ENCODE data around the gene IQSEC1. TPM values are rescaled to one million over a fixed set of nuclear protein-coding genes. Genes with fewer than 3 reads are reported as not detected.
A peak's percentile ranks its signal among the peaks of the same experiment; 100 is the strongest.

The IQSEC1 gene
- total RNA-seq, 2 experiments from 2014 or later = 38.6 to 39.3 TPM

DNA sequence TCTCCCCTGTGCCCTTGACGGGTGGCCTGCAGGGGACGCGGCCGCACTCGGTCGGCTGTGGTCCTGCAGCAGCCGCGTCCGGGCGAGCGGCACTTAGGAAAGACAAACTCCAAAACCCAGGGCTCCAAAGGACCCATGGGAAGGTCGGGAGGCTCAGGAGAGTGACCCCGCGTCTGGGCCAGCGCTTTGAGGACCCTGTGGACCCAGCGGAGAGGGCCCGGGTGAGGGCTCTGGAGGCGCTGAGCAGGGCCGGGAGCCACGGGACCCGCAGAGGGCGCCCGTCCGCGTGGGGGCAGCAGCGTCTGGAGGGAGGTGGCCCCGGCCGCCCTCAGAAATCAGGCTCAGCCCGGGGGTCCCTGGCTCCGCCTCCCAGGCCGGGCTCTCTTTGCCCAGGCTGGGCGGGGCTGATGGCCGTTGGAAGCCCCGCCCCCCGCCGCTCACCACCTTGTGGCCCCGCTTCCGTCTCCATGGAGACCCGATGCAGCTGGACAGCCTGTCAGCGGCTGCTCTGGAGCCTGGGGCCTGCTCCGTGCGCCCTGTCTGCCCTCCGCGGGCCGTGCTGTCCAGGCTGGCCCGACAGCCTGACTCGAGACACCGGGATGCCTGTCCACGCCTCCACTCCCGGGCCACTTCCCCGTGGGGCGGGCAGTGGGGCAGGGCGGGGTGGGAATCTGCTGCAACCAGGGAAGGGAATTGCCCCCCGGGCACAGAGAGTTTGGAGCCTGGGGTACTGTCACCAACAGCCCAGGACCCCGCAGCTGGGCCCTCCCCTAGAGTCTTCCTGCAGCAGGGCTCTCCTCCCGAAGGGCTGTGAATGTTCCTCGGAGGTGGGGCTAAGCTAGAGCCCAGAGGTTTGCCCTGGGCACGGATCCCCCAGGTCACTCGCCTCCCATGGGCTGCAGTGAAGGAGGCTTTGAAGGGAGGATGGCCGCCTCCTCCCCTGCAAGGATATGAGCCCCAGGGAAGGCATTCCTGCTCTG lies 197.1 kb downstream of the IQSEC1 start:
- no peaks in the 10 kb centered on the region for H3K4me1 Mint-ChIP-seq (ENCODE audit: low read depth)
- intact Hi-C loops (cut with micrococcal nuclease) = no loop called here
- H3K27me3 Mint-ChIP-seq (ENCODE audit: low read depth) = peaks cover 5% of the 10 kb centered on the region
- no peak overlapping the region for H3K27ac Mint-ChIP-seq
- CTCF ChIA-PET = interaction anchor here (0.5 to 2.4 kb wide), 4 partner anchors 13 to 109 kb away, joined by 3 to 12 read pairs (median 4); no protein-coding TSS in a partner anchor
- H3K9me3 Mint-ChIP-seq = no peaks in the 10 kb centered on the region
- no peak for DNase-seq
- H3K4me3 Mint-ChIP-seq = no peak overlapping the region
- H3K36me3 Mint-ChIP-seq (ENCODE audit: low read depth) = no peaks in the 10 kb centered on the region

DNA sequence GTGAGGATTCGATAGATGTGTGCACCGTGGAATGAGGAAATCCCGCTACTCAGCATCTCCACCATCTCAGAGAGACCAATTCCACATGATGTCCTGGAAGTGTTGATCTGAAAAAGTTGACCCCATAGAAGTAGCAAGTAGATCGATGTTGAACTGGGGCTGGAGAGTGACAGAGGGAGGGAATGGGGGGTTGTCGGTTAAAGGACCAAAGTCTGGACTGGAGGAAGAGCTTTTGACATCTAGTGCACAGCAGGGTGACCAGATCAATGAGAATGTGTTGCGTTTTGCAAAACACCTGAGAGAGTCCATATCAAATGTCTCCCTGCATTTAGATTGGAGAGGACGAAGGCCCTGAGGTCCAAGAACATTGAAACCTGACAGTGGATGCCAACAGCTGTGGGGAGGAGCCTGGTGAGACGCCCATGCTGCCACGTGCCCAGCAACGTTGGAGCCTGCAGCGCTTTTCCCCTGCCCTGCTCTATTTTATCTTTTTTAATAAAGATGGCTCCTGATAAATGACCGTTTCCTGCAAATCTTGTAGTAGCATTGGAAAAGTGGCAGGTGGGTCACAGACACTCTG lies 201.7 kb downstream of the IQSEC1 start:
- no peaks in the 10 kb centered on the region for H3K9me3 Mint-ChIP-seq
- no peak for DNase-seq
- no peak overlapping the region for H3K27ac Mint-ChIP-seq
- H3K4me3 Mint-ChIP-seq = no peak overlapping the region
- intact Hi-C loops (cut with micrococcal nuclease) = no loop called here
- H3K36me3 Mint-ChIP-seq (ENCODE audit: low read depth) = no peaks in the 10 kb centered on the region
- peaks cover 7% of the 10 kb centered on the region for H3K4me1 Mint-ChIP-seq (ENCODE audit: low read depth)
- CTCF ChIA-PET = interaction anchor here (5.3 kb wide), 1 partner anchor 20 kb away, joined by 52 read pairs; no protein-coding TSS in a partner anchor
- H3K27me3 Mint-ChIP-seq (ENCODE audit: low read depth) = peaks cover 19% of the 10 kb centered on the region

DNA sequence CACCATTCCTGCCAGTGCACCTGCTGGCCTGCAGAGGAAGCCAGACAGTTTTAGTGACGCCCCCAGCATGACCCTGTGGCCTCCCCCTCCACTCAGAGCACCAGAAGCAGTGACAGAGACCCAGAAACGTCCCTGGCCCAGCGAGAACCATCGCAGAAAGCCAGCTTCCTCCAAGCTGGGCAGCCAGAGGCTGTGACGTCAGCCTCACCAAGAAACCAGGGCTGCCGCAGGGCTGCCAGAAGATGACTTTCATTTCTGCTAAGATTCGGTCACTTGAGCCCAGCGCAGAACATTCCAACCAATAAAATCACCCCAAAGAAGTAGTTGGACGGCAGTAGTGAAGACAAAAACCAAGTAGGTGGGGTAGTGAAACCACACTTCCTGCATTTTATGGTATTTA lies 202.3 kb downstream of the IQSEC1 start:
- Mint-ChIP-seq H3K4me1 (ENCODE audit: low read depth) (peaks cover 7% of the 10 kb centered on the region), H3K27me3 (ENCODE audit: low read depth) (peaks cover 19% of the 10 kb centered on the region), H3K36me3 (ENCODE audit: low read depth) (no peaks in the 10 kb centered on the region), H3K27ac (no peak overlapping the region), H3K9me3 (no peaks in the 10 kb centered on the region), H3K4me3 (no peak overlapping the region)
- intact Hi-C loops (cut with micrococcal nuclease) = no loop called here
- CTCF ChIA-PET = interaction anchor here (5.3 kb wide), 1 partner anchor 20 kb away, joined by 52 read pairs; no protein-coding TSS in a partner anchor
- DNase-seq = no peak

DNA sequence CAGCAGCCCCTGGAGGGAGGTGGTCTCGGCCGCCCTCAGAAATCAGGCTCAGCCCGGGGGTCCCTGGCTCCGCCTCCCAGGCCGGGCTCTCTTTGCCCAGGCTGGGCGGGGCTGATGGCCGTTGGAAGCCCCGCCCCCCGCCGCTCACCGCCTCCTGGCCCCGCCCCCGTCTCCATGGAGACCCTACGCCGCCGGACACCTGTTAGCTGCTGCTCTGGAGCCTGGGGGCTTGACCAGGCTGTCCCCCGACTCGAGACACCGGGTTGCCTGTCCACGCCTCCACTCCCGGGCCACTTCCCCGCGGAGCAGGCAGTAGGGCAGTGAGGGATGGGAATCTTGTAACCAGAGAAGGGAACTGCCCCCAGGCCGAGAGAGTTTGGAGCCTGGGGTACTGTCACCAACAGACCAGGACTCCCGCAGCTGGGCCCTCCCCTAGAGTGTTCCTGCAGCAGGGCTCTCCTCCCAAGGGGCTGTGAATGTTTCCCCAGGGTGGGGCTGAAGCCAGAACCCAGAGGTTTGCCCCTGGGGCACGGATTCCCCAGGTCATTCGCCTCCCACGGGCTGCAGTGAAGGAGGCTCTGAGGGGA lies 204.1 kb downstream of the IQSEC1 start:
- no peaks in the 10 kb centered on the region for H3K36me3 Mint-ChIP-seq (ENCODE audit: low read depth)
- peak overlapping the region; percentile 5 for H3K4me3 Mint-ChIP-seq
- H3K4me1 Mint-ChIP-seq (ENCODE audit: low read depth) = peaks cover 7% of the 10 kb centered on the region
- no peak overlapping the region for H3K27ac Mint-ChIP-seq
- CTCF ChIA-PET = interaction anchor here (1.4 to 5.3 kb wide), 4 partner anchors 22 to 115 kb away, joined by 3 to 52 read pairs (median 6); no protein-coding TSS in a partner anchor
- intact Hi-C loops (cut with micrococcal nuclease) = loop anchor here (5.0 kb wide), 1 partner anchor 583 kb away; no protein-coding TSS in a partner anchor
- H3K9me3 Mint-ChIP-seq = peaks cover 8% of the 10 kb centered on the region
- H3K27me3 Mint-ChIP-seq (ENCODE audit: low read depth) = peaks cover 16% of the 10 kb centered on the region
- peak; percentile 42 for DNase-seq

DNA sequence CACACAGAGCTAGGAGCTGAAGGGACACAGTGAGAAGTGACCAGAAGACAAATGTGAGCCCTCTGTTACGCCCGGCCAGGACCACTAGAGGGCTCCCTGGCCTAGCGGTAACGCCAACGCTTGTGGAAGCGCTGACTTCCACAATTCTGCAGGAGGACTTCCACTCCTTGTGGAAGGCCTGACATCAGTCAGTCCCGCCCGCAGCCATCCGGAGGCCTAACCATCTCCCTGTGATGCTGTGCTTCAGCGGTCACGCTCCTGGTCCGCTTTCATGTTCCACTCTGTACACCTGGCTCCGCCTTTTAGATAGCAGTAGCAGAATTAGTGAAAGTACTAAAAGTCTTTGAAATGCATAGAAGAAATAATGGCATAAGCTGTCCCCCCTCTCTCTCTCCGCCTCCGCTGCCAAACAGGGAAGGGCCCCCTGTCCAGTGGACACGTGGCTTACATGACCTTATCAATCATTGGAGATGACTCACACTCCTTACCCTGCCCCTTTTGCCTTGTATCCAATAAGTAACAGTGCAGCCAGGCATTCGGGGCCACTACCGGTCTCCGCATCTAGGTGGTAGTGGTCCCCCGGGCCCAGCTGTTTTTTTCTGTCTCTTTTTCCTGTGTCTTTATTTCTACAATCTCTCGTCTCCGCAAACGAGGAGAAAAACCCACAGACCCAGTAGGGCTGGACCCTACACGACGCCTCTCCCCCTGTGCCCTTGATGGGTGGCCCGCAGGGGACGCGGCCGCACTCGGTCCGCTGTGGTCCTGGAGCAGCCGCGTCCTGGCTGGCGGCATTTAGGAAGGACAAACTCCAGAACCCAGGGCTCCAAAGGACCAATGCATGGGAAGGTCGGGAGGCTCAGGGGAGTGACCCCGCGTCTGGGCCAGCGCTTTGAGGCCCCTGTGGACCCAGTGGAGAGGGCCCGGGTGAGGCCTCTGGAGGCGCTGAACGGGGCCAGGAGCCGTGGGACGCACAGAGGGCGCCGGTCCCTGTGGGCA lies 204.9 kb downstream of the IQSEC1 start:
- peak; percentile 71 for DNase-seq
- intact Hi-C loops (cut with micrococcal nuclease) = loop anchor here (1.0 to 5.0 kb wide), 4 partner anchors 24 to 584 kb away; no protein-coding TSS in a partner anchor
- Mint-ChIP-seq H3K4me3 (peak overlapping the region; percentile 67), H3K27me3 (ENCODE audit: low read depth) (peaks cover 16% of the 10 kb centered on the region), H3K27ac (no peak overlapping the region), H3K4me1 (ENCODE audit: low read depth) (peaks cover 7% of the 10 kb centered on the region), H3K9me3 (peaks cover 8% of the 10 kb centered on the region), H3K36me3 (ENCODE audit: low read depth) (no peaks in the 10 kb centered on the region)
- CTCF ChIA-PET = interaction anchor here (0.8 to 5.3 kb wide), 12 partner anchors 10 to 121 kb away, joined by 3 to 52 read pairs (median 4); partner anchors contain the start of gene RPL32

DNA sequence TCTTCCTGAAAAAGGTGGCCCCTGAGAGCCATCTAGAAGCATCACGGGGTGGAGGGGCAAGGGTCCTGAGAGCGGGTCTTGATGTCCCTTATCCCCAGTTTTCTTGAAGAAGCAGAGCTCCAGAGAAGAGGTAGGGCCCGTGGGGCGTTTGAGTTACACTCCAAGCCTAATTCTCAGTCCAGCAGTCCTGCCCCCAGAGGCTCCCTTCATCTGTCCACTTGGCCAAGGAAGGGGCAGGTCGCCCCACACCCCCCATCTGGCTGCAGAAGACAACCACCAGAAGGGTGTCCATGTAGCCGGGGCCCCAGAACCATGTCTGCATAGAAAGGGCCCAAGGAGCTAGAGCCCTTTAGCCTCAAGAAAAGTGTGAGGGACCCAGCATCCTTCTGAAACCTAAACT lies 206.4 kb downstream of the IQSEC1 start:
- Mint-ChIP-seq H3K27me3 (ENCODE audit: low read depth) (peaks cover 16% of the 10 kb centered on the region), H3K4me1 (ENCODE audit: low read depth) (peaks cover 7% of the 10 kb centered on the region), H3K36me3 (ENCODE audit: low read depth) (no peaks in the 10 kb centered on the region), H3K27ac (no peak overlapping the region), H3K9me3 (peaks cover 8% of the 10 kb centered on the region), H3K4me3 (no peak overlapping the region)
- DNase-seq = no peak
- CTCF ChIA-PET = interaction anchor here (5.3 kb wide), 1 partner anchor 25 kb away, joined by 52 read pairs; no protein-coding TSS in a partner anchor
- intact Hi-C loops (cut with micrococcal nuclease) = loop anchor here (5.0 kb wide), 1 partner anchor 585 kb away; no protein-coding TSS in a partner anchor

DNA sequence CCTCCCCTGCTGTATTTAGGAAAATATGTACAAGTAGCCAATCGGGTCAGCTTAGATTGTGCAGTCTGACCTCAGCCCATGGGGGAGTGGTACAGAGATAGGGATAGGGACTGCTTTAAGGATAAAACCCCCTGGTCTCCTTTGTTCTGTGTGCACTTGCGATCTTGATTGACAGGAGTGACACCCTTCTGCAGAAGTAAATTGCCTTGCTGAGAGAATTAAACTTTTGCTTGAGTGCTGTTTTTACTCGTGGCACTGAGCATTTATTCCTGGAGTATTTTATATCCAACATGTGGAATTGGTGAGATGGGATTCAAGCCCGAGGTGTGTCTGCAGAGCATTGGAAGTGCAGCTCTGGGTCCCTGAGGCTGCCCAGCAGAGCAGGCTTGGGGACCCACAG lies 208.0 kb downstream of the IQSEC1 start:
- H3K36me3 Mint-ChIP-seq (ENCODE audit: low read depth) = no peaks in the 10 kb centered on the region
- H3K27me3 Mint-ChIP-seq (ENCODE audit: low read depth) = peaks cover 16% of the 10 kb centered on the region
- H3K4me3 Mint-ChIP-seq = no peak overlapping the region
- intact Hi-C loops (cut with micrococcal nuclease) = loop anchor here (5.0 kb wide), 1 partner anchor 587 kb away; no protein-coding TSS in a partner anchor
- H3K4me1 Mint-ChIP-seq (ENCODE audit: low read depth) = peaks cover 7% of the 10 kb centered on the region
- no peak for DNase-seq
- no peak overlapping the region for H3K27ac Mint-ChIP-seq
- CTCF ChIA-PET = interaction anchor here (0.7 to 0.8 kb wide), 2 partner anchors 13 to 26 kb away, joined by 4 to 6 read pairs; no protein-coding TSS in a partner anchor
- peaks cover 8% of the 10 kb centered on the region for H3K9me3 Mint-ChIP-seq

DNA sequence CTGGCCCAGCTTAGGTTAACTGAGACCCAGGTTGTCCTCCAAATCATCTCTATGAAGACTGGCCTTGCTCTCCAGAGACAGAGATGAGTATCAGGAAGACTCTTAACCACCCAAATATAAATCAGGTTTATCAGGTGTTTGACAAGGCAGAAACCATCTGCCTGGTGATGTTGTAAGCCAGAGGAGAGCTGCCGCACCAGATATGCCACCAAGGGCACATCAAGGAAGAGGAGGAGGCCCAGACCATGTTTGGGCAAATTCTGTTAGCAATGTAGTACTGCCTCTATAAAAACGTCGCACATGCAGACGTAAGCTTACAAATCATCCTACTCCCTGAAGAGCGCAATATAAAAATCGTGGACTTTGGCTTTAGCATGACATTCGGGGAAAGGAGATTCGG lies 210.8 kb downstream of the IQSEC1 start:
- no peak for DNase-seq
- intact Hi-C loops (cut with micrococcal nuclease) = no loop called here
- Mint-ChIP-seq H3K27ac (no peak overlapping the region), H3K27me3 (ENCODE audit: low read depth) (peaks cover 4% of the 10 kb centered on the region), H3K9me3 (peaks cover 8% of the 10 kb centered on the region), H3K4me1 (ENCODE audit: low read depth) (no peaks in the 10 kb centered on the region), H3K4me3 (no peak overlapping the region), H3K36me3 (ENCODE audit: low read depth) (no peaks in the 10 kb centered on the region)
- CTCF ChIA-PET = interaction anchor here (0.6 to 1.2 kb wide), 3 partner anchors 21 to 30 kb away, joined by 3 to 5 read pairs (median 3); partner anchors contain the start of gene RPL32

DNA sequence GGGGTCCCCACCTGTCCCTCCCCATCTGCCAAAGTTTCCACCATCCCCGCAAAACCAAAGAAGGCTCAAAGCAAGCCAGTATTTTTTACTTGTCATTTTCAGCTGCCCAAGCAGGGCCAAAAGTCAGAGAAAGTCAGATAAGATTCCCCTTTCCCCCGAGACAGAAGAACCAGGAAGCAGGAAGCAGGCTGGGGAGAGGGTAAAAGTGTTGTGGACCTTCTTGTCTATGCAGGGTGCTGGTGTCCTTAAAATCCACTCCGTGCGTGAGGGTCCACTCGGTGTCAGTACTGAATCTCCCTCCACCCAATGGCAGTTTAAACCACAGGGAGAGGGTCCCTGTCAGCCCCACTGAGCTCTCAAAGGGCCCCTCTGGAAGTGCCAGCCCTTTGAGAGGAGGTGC lies 211.6 kb downstream of the IQSEC1 start:
- H3K27me3 Mint-ChIP-seq (ENCODE audit: low read depth) = peaks cover 3% of the 10 kb centered on the region
- peaks cover 8% of the 10 kb centered on the region for H3K9me3 Mint-ChIP-seq
- H3K4me1 Mint-ChIP-seq (ENCODE audit: low read depth) = no peaks in the 10 kb centered on the region

DNA sequence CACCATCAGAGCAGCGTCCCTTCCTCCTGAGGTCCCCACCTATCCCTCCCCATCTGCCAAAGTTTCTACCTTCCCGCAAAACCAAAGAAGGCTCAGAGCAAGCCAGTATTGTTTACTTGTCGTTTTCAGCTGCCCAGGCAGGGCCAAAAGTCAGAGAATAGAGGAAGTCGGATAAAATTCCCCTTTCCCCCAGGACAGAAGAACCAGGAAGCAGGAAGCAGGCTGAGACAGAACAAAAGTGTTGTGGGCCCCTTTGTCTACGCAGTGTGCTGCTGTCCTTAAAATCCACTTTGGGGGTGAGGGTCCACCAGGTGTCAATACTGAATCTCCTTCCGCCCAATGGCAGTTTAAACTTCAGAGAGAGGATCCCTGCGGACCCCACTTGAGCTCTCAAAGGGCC lies 213.4 kb downstream of the IQSEC1 start:
- Mint-ChIP-seq H3K36me3 (ENCODE audit: low read depth) (no peaks in the 10 kb centered on the region), H3K27ac (no peak overlapping the region), H3K4me3 (no peak overlapping the region), H3K27me3 (ENCODE audit: low read depth) (no peaks in the 10 kb centered on the region), H3K4me1 (ENCODE audit: low read depth) (no peaks in the 10 kb centered on the region), H3K9me3 (peaks cover 3% of the 10 kb centered on the region)
- CTCF ChIA-PET = interaction anchor here (2.0 kb wide), 1 partner anchor 8 kb away, joined by 10 read pairs; no protein-coding TSS in a partner anchor
- intact Hi-C loops (cut with micrococcal nuclease) = no loop called here
- DNase-seq = no peak

More for the DNA sequence above, 211.6 kb downstream of the IQSEC1 start:
- intact Hi-C loops (cut with micrococcal nuclease) = no loop called here
- no peak overlapping the region for H3K27ac Mint-ChIP-seq
- H3K36me3 Mint-ChIP-seq (ENCODE audit: low read depth) = no peaks in the 10 kb centered on the region
- H3K4me3 Mint-ChIP-seq = no peak overlapping the region
- DNase-seq = no peak
- CTCF ChIA-PET = interaction anchor here (0.6 to 1.1 kb wide), 2 partner anchors 20 to 31 kb away, joined by 3 read pairs; partner anchors contain the start of gene RPL32

DNA sequence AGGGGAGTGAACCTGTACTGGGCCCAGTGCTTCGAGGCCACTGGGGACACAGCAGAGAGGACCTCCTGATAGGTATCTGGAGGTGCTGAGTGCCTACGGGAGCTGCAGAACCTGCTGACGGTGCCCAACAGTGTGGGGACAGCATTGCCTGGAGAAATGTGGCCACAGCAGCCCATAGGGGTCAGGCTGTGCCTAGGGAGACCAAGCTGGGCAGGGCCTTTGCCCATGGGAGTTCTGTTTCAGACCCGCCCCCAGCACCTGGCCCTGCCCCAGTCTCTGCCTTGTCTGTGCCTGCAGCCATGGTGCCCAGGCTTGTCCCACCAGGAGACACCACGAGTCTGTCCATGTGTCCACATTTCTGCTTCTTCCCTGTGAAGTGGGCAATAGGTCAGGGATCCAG lies 216.6 kb downstream of the IQSEC1 start:
- H3K9me3 Mint-ChIP-seq = no peaks in the 10 kb centered on the region
- H3K27me3 Mint-ChIP-seq (ENCODE audit: low read depth) = no peaks in the 10 kb centered on the region
- no peak overlapping the region for H3K27ac Mint-ChIP-seq
- CTCF ChIA-PET = interaction anchor here (1.3 kb wide), 1 partner anchor 15 kb away, joined by 4 read pairs; the partner anchor contains the start of gene RPL32
- no peak overlapping the region for H3K4me3 Mint-ChIP-seq
- intact Hi-C loops (cut with micrococcal nuclease) = no loop called here
- H3K4me1 Mint-ChIP-seq (ENCODE audit: low read depth) = no peaks in the 10 kb centered on the region
- no peak for DNase-seq
- H3K36me3 Mint-ChIP-seq (ENCODE audit: low read depth) = no peaks in the 10 kb centered on the region

Data from activated naive CD4-positive, alpha-beta T cell treated with anti-CD3 and anti-CD28 coated beads for 36 hours (primary cell).